HG03378 (cell line): ENCODE measurements around the gene BBS9.

Source experiments
- ATAC-seq: cut with Tn5 transposase; IDR thresholded peaks from one replicate; pipeline ENCODE4 v1.9.1; 2021; ENCODE audit warnings: mild to moderate bottlenecking, moderate library complexity; ENCODE audit not compliant: unreplicated experiment

BBS9 gene

DNA sequence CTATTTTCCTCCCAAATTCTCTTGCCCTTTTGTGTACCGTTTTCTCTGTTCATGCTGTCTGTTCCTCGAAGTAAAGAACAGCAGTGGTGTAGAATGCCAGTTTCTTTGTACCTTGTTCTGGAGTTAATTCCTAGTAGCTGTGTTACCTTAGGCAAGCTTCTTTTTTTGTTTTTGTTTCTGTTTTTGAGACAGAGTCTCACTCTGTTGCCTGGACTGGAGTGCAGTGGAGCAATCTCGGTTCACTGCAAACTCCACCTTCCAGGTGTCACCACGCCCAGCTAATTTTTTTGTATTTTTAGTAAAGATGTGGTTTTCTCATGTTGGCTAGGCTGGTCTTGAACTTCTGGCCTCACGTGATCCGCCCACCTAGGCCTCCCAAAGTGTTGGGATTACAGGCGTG is 221.2 kb downstream of the BBS9 start:
- ATAC-seq: no peak

DNA sequence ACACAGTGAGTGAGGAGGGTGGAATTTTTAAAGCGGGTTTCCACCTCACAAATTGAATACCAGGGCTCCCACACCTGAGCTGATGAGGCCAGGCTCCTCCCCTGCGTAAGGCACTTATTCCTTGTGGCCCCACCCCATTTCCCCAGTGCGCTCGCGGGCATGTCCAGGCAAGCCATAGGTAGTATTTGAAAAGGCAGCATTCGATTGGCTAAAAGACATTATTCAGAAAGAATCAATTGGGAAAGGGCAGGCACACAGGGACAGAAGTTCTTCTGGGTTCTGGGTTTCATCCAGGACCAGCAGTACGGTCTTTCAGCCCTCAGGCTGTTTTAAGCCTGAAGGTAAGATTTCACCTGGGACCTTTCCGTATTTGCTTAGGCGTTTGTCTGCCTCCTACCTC is 222.3 kb downstream of the BBS9 start:
- ATAC-seq: no peak

DNA sequence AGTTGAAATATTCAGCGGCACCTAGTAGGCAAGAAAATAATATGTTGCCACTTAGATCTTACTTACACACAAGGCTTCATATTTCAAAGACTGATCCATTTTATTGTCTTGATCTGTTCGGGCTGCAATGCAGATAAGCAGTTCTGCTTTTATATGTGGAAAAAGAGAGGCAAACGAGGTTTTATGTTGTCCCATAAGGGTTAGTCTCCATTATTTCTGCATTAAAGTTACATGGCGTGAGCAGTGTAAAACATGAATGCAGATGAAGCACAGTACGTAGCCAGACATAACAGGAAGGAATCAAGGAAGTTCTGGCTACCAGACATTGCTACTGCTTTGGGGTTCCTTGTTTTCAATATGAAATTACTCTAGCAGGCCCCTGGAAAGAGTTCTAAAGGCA is 224.8 kb downstream of the BBS9 start:
- no peak for ATAC-seq

DNA sequence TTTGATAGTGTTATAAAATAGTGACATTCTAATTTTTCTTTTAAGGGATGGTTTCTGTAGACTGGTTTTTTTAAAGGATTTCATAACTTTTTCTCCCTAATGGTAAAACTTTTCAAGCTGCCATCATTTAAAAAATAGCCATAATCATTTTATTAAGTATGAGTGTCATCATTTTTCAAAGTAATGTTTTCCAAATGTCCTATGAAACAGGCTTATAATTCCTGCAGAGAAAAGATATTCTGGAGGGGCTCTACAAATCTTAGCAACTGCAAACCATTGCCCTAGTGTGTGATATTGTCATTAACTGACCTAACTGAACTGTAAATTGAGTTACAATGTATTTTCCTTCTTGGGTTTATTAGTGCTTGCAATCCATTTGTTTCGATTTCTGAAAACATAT is 226.0 kb downstream of the BBS9 start:
- ATAC-seq: no peak

DNA sequence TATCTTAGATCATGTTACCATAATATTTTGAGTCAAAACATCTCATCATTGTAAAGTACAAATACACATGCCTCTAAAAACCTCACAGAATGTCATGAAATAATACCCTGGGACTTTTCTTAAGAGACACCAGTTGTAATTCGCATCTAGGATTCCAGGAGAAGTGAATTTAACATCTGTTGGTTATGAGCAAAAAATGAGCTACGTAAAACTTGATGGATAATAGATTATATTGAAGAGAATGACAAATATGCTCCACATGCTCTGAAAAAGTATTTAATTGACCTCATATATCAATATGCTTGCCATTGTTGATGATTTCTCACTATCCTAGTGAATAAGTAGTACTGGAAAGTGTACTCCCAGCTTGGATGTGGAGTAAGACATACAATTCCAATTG is 227.0 kb downstream of the BBS9 start:
- ATAC-seq: no peak

DNA sequence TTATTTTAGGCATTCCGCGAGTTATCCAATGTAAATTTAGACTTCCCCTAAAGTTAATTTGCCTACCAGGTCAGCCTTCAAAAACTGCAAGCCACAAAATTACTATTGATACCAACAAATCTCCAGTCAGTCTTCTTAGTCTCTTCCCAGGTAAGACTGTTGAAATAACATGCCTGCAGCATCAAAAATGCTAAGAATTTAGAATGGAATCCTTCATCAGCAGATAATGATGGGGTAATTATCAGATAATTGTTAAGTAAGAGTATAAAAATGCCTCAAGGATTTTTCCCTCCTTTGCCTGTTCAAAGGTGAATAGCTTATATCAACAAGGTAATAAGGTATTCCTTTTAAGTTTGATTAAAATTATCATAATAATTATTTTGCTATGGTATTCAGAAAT is 228.5 kb downstream of the BBS9 start:
- ATAC-seq: no peak

DNA sequence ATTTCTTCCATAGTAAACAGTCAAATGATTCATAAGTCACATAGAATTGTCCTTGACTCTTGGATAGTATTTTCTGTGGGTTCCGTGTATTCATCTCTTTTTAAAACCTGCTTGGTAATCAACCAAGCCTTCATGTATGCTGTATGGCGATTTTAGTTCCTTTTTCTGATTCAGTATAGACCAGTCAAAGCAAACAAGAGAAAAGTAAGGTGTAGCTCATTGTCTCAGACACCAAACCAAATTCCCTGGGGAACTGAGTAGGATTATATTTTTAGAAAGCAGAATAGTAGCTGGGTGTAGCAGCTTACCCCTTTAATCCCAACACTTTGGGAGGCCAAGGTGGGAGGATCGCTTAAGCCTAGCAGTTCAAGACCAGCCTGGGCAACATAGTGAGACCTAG is 240.5 kb downstream of the BBS9 start:
- ATAC-seq: no peak

DNA sequence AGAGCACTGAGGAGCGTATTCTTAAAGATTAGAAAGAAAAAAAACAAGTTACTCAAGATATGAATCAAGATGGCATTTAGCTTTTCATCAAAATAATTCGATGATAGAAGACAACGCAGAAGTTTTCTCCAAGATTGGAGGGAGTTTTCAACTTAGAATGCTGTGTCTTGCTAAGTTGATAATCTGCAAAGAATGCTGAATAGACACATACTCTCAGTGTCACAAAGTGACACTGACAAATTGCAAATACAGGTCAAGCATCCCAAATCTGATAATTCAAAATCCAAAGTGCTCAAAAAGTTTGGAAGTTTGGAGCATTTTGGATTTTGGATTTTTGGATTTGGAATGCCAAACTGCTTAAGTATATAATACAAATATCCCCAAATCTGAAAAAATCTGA is 243.8 kb downstream of the BBS9 start:
- no peak for ATAC-seq

DNA sequence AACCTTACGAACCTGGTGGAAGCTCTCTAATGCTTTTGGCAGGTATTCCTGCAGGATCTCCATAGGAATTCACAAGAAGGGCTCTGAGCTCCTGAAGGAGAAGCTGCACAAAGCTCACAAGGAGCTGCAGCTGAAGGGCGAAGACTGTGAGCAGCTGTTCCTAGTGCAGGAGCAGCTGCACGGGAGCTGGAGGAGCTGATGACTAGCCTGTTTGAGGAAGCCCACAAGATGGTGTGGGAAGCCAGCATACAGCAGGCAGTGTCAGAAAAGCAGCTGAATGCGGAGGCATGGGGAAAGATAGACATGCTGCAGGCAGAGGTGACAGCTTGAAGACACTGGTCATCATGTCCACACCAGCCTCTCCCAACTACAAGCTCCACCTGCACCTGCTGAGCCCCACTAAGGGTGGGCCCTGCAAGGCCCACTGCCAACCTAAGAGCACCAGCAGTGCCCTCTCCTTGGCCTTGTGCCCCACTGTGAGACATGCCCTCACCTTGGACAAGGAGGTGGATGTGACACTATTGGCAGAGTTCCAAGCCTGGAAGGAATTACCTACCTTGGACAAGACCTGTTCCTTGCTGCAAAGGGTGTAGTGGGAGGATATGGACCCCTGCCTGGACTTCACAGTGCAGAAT is 250.6 kb downstream of the BBS9 start:
- no peak for ATAC-seq

DNA sequence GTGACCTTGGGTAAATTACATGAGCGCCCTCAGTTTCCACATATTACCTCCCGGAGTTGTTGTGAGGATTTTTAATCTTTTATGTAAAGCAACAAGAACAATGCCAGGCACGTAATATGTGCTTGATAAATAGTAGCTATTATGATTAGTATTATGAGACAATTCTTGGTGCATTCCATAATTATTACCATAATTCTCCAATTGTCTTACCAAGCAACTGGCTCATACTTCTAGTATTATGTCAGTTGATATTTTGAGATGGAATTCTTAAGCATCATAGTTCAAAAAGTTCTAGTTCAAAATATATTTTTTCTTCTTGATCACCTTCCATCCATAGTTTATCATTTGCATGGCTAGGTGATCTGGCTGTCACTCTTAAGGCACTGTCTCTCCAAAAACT is 259.0 kb downstream of the BBS9 start:
- ATAC-seq: no peak

DNA sequence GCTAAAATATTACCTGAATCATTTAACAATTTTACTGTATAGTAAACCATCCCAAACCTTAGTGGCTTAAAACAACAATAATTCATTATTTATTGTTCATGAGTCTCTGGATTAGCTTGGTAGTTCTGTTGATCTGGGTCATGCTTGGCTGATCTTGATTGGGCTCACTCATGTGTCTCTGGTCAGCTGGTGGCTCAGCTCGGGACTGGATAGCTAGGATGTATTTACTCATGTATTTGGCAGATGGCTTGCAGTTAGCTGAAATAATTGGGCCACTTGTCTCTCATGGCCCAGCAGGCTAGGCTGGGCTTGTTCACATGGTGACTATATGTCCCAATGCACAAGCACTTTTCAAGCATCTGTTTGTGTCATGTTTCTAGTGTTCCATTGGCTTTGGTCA is 262.8 kb downstream of the BBS9 start:
- ATAC-seq: no peak

DNA sequence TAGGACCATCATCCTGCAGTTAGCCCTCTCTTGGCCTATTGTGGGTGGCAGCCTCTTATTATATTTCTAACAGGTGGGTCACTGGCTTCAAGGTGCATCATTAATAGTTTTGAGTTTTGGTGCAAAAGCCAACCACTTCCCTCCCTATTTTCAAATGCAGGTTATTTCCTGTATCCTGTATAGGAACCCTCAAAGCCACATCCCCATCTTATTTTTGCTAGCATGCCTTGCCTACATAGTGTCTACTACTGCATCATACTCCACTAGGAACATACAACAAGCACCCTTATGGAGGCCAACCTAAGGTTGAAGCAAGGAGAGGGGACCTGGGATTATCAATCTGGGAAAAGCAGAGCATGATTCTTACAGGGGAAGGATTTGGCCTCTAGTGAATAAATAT is 264.4 kb downstream of the BBS9 start:
- ATAC-seq: no peak

DNA sequence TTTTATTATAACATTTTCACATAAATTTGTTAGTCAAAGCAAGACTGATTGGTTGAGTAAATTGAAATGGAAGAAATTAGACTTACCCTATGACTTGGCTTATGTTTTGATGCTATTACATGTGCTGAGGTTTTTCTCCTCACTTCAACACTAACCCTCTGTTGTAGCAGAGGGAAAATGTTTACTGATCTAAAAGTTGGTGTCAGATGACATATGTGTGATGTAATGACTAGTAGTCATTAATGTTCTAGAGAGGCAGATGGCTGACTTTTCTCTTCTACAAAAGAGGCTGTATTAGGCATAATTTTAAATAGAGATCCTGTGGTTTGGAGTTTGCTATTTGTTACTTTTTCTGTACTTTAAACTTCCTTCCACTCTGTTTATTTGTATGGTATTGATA is 266.0 kb downstream of the BBS9 start:
- no peak for ATAC-seq

DNA sequence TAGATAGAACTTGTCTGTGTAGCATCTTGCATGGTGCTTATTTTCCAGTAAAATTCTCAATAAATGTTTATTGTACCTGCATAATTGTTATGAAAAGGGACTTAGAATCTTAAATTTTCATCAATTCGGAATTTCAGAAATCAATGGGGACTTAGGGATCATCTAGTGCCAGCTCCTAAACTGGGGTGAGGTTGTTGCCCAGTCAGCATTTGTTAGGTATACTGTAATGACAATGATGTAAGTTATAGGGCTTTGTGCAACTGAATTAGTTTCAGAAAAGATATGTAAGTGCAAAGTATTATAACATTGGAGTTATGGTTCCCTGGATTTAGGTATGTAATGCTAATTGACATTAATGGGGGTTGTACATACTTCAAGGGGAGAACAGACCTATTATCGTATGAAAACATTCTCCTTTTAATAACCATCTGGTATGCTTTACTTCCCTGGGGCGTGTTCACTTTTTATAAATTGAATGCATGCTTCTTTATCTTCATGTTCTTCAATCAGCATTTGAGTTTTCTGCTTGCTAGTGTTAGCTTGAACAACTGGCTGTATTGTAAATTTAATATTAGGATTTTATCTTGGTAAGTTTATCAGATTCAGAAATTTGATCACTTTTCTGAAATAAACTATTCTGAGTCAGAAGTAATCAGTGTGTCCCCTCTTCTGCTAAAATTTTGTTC is 270.3 kb downstream of the BBS9 start:
- no peak for ATAC-seq

DNA sequence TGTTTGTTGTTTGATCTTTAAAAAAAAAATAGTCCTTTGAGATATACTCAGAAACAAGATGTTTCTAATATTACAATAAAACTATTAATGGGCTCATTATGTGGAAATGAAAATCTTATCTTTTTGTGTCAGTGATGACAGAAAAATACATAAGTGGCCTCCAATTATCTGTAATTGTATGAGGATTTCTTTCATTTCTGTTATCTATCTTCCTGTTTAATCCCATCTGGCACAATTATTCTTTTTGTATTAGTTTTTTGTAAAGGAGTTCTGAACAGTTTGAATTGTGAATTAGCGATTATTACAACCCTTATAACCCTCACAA is 270.8 kb downstream of the BBS9 start:
- ATAC-seq: no peak

DNA sequence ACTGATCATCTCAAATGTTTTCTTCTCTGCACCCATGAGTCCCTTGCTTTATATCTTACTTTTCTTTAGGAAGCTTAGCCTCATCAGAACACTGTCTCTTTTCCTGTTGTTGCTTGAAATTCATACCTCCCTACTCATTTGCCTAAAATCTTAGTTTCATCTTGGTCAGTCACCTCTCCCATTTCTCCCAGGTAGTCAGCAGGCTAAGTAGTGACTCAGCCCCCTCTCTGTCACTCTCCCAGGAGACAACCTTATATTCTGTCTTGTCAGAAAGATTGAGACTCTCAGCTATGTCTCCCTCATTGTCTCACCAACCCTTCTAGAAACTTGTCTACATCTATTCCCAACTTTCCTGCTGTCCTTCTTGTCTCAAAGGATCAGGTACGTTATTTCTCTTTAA is 280.9 kb downstream of the BBS9 start:
- no peak for ATAC-seq

DNA sequence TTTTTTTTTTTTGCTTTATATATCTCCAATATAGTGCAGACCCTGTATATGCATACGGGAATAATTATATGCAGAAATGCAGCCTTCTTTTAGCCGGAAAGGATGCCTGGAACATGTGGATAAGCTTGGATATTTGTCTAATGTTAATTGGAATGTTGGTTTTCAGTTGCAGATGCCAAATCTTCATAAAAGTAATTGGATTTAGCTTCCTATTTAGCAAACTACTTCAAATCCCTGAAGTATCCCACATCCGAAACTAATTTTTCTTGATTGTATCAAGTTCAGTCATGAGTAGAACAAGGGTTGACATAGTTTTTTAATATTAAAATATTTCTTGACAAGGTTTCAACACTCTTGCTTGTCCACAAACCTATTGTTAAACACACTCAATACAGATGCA is 281.7 kb downstream of the BBS9 start:
- ATAC-seq: no peak

DNA sequence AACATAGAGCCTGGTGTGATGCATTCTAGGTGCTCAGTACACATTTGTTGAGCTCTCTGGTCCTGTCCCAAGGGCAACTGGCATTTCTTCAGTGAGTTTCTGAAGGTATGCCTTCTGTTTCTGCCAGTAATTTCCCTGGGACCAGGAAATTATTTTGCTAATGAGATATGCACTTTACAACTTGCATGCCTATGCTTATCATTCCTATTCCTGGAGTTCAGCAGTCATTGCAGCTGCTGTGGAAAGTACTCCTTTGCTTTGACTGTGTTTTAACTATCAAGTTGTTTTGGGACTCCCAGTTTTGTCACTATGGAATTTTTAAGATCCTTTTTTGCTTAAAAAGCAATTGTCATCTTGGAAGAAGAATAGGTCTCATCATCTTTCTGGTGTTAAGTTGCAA is 283.0 kb downstream of the BBS9 start:
- no peak for ATAC-seq

DNA sequence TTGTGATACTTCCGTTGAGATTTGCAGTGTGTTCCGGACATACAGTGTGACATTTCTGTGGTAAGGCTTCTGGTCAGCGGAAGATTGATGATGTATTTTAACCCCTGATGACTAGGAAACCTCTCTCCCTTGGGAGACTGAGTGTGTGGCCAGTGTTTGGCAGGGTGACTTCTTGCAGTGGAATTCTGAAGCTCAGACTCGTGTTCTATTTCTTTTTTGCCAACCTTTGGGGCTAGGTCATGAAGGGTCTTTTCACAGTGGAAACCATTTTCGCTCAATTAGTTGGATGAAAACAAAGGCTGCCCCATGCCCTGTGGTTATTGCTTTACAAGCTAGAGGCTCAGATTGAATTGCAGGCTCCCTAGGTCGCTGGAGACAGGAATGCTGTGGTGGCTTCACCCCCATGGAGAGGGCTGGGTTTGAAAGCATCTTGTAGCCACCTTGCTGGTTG is 288.9 kb downstream of the BBS9 start:
- no peak for ATAC-seq

DNA sequence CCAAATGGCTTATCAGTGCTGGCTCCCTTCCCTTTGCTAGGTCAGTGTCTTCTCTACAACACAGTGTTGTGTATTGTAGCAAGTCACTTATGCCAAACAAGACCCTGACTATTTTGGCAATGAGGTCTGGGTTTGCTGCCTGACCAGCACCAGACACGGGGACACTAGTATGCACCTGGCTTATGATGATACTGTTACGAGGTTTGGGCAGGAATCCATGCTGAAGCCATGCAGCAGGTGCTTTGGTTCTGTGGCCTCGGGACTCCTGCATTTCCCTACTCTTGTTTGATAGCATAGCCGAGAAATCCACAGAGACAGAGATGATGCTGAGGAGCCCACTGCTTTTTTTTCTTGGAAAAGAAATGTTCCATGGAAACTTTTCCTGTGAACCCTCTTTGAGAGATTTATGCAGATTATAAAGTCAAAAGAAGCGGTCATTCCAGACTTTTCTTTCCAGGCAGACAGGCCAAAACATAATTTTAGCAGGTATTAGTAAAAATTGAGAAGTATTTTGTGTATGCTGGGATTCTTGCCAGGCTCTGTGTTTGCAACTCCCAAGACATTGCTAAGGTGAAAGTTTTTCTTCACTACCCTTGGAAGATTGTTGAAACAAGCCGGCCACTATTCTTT is 291.1 kb downstream of the BBS9 start:
- ATAC-seq: no peak

DNA sequence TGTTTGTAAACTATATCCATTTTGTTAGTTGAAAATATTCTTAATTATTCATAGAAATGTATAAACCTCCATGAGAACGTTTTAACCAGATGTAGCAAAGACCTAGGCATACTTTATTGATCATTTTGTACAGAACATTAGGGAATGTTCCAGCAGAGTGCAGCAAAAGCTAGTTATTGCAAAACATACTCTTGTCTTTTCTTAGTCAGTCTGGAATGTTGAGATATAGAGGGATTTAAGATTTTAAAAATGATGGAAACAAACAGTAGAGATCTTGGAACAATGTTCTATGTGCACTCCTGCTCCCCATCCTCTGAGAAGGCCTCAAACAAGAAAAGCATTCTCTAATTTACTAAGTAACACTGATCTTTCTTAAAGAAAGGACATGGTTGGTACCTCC is 292.1 kb downstream of the BBS9 start:
- no peak for ATAC-seq

DNA sequence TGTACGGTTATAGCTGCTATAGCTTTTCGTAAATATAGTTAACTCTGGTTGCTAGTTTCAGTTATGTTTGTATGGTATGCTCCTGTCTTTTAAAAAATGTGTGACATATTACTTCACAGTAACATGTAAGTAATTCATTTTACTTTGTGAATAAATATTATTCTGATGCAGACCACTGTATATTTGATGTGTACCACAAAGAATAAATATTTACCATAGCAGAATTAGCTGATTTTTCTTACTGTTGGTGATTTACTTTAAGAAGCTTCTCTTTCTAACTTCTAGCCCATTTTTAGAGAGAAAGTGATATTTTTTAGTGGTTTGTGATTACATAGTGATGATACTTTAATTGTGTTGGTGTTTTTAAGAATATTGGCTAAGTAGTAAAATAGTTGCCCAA is 292.8 kb downstream of the BBS9 start:
- ATAC-seq: no peak
